Stimulated activated memory B cell treated with anti-CD40 and anti-IgM and Interleukin-4, amounts not matched to agents 10 μg/mL and 1 μg/mL and 100 μg/mL, for 72 hours (primary cell): Measurements from ENCODE around the gene PTGFRN.

Experiments used
- ATAC-seq: fragments of 150-1000 bp; cut with Tn5 transposase; 2 replicates; pipeline ENCODE4 v1.10.0; 2021
- H3K27ac Mint-ChIP-seq: one replicate; pipeline ENCODE4 v1.8.0; 2022; ENCODE audit warnings: mild to moderate bottlenecking, mixed read lengths
- H3K27me3 Mint-ChIP-seq: one replicate; pipeline ENCODE4 v1.8.0; 2022; ENCODE audit warnings: mixed read lengths
- H3K36me3 Mint-ChIP-seq: one replicate; pipeline ENCODE4 v1.8.0; 2022; ENCODE audit warnings: mixed read lengths
- H3K4me1 Mint-ChIP-seq: one replicate; pipeline ENCODE4 v1.8.0; 2022; ENCODE audit warnings: mixed read lengths
- H3K4me3 Mint-ChIP-seq: one replicate; pipeline ENCODE4 v1.8.0; 2022; ENCODE audit warnings: mild to moderate bottlenecking, moderate library complexity, mixed read lengths
- H3K9me3 Mint-ChIP-seq: one replicate; pipeline ENCODE4 v1.8.0; 2022; ENCODE audit warnings: mixed read lengths

The PTGFRN gene

GRCh38 chr1:117026361-117026760, 116.6 kb downstream of the PTGFRN start:
- Mint-ChIP-seq H3K9me3 (no peaks in the 10 kb centered on the region), H3K4me3 (no peak overlapping the region), H3K4me1 (peaks cover 9% of the 10 kb centered on the region), H3K27me3 (no peaks in the 10 kb centered on the region), H3K27ac (no peak overlapping the region), H3K36me3 (no peaks in the 10 kb centered on the region)
- ATAC-seq: no peak

DNA sequence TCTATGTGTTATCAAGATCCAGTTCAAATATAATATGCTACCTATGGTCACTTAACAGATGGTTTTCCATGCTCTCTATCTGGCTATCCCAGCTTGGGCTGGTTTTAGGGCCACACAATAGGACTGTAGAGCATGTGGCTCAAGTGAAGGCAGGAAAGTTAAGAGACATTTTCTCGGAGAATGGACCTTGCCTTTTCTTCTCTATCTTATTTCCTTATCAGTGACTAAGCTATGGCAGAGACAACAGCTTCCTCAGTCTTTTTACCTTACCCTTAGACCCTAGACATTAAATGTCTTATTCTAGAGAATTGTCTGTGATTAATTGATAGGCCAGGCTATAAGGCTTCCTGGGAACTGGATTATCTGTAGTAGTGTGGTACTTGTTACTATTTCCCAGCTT, 120.0 kb downstream of the PTGFRN start:
- no peak for ATAC-seq
- no peaks in the 10 kb centered on the region for H3K4me1 Mint-ChIP-seq
- no peaks in the 10 kb centered on the region for H3K27me3 Mint-ChIP-seq
- no peaks in the 10 kb centered on the region for H3K9me3 Mint-ChIP-seq
- H3K36me3 Mint-ChIP-seq: no peaks in the 10 kb centered on the region
- no peak overlapping the region for H3K4me3 Mint-ChIP-seq
- no peak overlapping the region for H3K27ac Mint-ChIP-seq

- no peak overlapping the region for H3K4me3 Mint-ChIP-seq
- H3K4me1 Mint-ChIP-seq: no peaks in the 10 kb centered on the region
- H3K27me3 Mint-ChIP-seq: no peaks in the 10 kb centered on the region
- ATAC-seq: no peak
- no peak overlapping the region for H3K27ac Mint-ChIP-seq
- no peaks in the 10 kb centered on the region for H3K36me3 Mint-ChIP-seq
- H3K9me3 Mint-ChIP-seq: no peaks in the 10 kb centered on the region
Observed at GRCh38 chr1:117030271-117030877, 120.7 kb downstream of the PTGFRN start.

DNA sequence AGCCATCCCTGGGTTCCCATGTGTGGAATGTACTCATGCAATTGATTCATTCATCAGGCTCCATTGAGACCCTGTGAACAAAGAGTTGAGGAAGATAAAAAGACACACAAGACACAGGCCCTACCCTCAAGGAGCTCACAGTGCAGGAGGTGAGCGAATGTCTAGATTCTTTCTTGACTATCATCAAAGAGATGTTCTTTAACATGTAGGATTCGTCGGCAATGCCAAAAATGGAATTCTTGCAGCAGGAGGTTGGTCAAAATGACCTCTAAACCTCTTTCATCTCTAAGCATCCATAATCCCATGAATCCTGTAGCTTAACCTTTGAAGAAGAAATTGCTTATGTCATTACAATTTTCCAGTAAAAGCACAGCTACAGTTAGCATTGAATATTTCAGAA, 122.5 kb downstream of the PTGFRN start:
- Mint-ChIP-seq H3K4me1 (no peaks in the 10 kb centered on the region), H3K9me3 (no peaks in the 10 kb centered on the region), H3K36me3 (no peaks in the 10 kb centered on the region), H3K27ac (no peak overlapping the region), H3K27me3 (no peaks in the 10 kb centered on the region), H3K4me3 (no peak overlapping the region)
- no peak for ATAC-seq

- no peak overlapping the region for H3K4me3 Mint-ChIP-seq
- no peak overlapping the region for H3K27ac Mint-ChIP-seq
- H3K27me3 Mint-ChIP-seq: no peaks in the 10 kb centered on the region
- no peaks in the 10 kb centered on the region for H3K4me1 Mint-ChIP-seq
- H3K36me3 Mint-ChIP-seq: no peaks in the 10 kb centered on the region
- no peak for ATAC-seq
- no peaks in the 10 kb centered on the region for H3K9me3 Mint-ChIP-seq
Observed at GRCh38 chr1:117032681-117033539, 123.2 kb downstream of the PTGFRN start.

DNA sequence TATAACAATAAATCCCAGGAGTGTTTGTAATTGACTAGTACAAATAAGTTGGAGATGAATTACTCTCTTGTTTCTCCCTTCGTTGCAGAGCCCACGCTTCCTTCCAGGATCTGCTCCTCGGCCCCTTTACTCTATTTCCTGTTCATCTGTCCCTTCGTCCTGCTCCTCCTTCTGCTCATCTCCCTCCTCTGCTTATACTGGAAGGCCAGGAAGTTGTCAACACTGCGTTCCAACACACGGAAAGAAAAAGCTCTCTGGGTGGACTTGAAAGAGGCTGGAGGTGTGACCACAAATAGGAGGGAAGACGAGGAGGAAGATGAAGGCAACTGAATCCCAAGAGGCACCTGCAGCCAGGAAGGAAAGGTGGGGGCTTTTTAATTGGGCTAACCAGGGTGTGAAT, 124.1 kb downstream of the PTGFRN start:
- Mint-ChIP-seq H3K4me3 (no peak overlapping the region), H3K4me1 (no peaks in the 10 kb centered on the region), H3K27me3 (no peaks in the 10 kb centered on the region), H3K27ac (no peak overlapping the region), H3K9me3 (no peaks in the 10 kb centered on the region), H3K36me3 (no peaks in the 10 kb centered on the region)
- ATAC-seq: no peak

GRCh38 chr1:117034791-117035290, 125.1 kb downstream of the PTGFRN start:
- Mint-ChIP-seq H3K27ac (no peak overlapping the region), H3K36me3 (no peaks in the 10 kb centered on the region), H3K4me3 (no peak overlapping the region), H3K4me1 (no peaks in the 10 kb centered on the region), H3K27me3 (no peaks in the 10 kb centered on the region), H3K9me3 (no peaks in the 10 kb centered on the region)
- ATAC-seq: no peak

DNA sequence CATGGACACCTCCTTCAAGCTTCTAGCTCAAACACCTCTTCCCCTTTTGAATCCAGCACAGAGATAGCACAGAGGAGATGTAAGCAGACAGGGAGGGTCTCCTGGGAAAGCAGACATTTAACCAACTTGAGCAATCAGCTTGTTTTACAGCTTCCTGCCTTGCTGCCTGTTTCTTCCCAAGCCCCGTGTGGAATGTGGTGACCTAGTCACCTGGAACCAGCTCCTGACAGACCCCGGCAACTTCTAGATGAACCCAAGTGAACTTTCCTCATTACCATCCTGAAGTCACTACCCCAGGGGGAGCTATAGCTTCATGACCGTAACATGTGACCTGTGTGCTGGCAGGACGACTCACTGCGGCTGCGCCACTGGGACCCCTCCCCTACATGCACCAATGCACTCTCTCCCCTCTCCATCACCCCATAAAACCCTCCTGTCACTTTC, 126.3 kb downstream of the PTGFRN start:
- Mint-ChIP-seq H3K36me3 (no peaks in the 10 kb centered on the region), H3K9me3 (no peaks in the 10 kb centered on the region), H3K27me3 (no peaks in the 10 kb centered on the region), H3K4me1 (no peaks in the 10 kb centered on the region), H3K4me3 (no peak overlapping the region), H3K27ac (no peak overlapping the region)
- no peak for ATAC-seq

DNA sequence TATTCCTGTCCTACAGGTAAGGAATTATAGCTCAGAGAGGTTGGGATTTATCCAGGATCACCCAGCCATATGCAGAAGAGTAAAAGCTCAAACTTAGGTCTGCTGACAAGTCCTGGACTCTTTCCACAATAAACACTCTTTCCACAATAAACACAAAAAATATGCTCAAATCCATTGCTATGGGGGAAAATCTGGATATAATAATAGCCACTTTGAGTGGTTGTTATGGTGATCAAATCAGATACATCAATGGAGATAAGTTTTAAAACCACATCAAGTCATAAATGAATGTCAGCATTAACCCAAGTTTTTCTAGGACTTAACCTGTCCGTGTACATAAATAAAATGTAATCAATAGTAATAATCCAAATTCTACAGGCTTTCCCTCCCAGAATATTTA, 128.1 kb downstream of the PTGFRN start:
- Mint-ChIP-seq H3K36me3 (no peaks in the 10 kb centered on the region), H3K4me3 (no peak overlapping the region), H3K4me1 (no peaks in the 10 kb centered on the region), H3K27me3 (no peaks in the 10 kb centered on the region), H3K27ac (no peak overlapping the region), H3K9me3 (no peaks in the 10 kb centered on the region)
- ATAC-seq: no peak

- Mint-ChIP-seq H3K36me3 (no peaks in the 10 kb centered on the region), H3K4me1 (no peaks in the 10 kb centered on the region), H3K4me3 (no peak overlapping the region), H3K27me3 (no peaks in the 10 kb centered on the region), H3K9me3 (no peaks in the 10 kb centered on the region), H3K27ac (no peak overlapping the region)
- ATAC-seq: no peak
Observed at GRCh38 chr1:117038236-117038635, 128.5 kb downstream of the PTGFRN start.
